K562 (cell line): ENCODE measurements around the gene P4HB. TPM values are rescaled to one million over a fixed set of nuclear protein-coding genes. Genes with fewer than 3 reads are reported as not detected.

Experiments
- ARNT ChIP-seq, 2 experiments: fragments of 450-650 bp; IDR thresholded peaks; 2 replicates each; pipeline ENCODE4 v1.6.1; 2016; ENCODE audit warnings: mild to moderate bottlenecking in 1 of 2
- CCNT2 ChIP-seq: IDR thresholded peaks from 2 replicates; pipeline ENCODE4 v1.6.1; 2011; ENCODE audit warnings: borderline replicate concordance, low read depth, mild to moderate bottlenecking, moderate library complexity, mixed read lengths, low read length; ENCODE audit not compliant: insufficient read length; ENCODE audit errors: extremely low read depth
- DNMT1 ChIP-seq: fragments of 450-650 bp; IDR thresholded peaks from 2 replicates; pipeline ENCODE4 v1.6.1; 2016; ENCODE audit warnings: antibody characterized with exemption, mild to moderate bottlenecking
- E2F8 ChIP-seq: fragments of 450-650 bp; IDR thresholded peaks from 2 replicates; pipeline ENCODE4 v1.7.1; 2018; ENCODE audit warnings: mild to moderate bottlenecking, low read depth; ENCODE audit not compliant: partially characterized antibody
- FOXM1 ChIP-seq, 2 experiments: fragments of 450-650 bp in 1 of 2; sonication (generic) in 1 of 2; formaldehyde crosslinking in 1 of 2; IDR thresholded peaks; 2 replicates each; pipeline versions ENCODE4 v1.6.1 to v1.9.0; 2017 to 2022; ENCODE audit warnings: low read depth in 2 of 2, mild to moderate bottlenecking in 2 of 2, missing genetic modification reagents in 1 of 2, moderate library complexity in 1 of 2
- HMG20A ChIP-seq: fragments of 450-650 bp; formaldehyde crosslinking; conservative IDR thresholded peaks from 2 replicates; pipeline ENCODE4 v1.4.0; 2020; ENCODE audit warnings: mild to moderate bottlenecking, mixed read lengths
- MCM2 ChIP-seq: fragments of 450-650 bp; IDR thresholded peaks from 2 replicates; pipeline ENCODE4 v1.6.1; 2017; ENCODE audit warnings: low read depth, mild to moderate bottlenecking
- NCOA2 ChIP-seq, 2 experiments: fragments of 450-650 bp; IDR thresholded peaks; 2 replicates each; pipeline ENCODE4 v1.6.1; 2018; ENCODE audit warnings: mild to moderate bottlenecking in 2 of 2, moderate library complexity in 1 of 2; ENCODE audit not compliant: partially characterized antibody in 2 of 2
- PKNOX1 ChIP-seq: fragments of 450-650 bp; IDR thresholded peaks from 2 replicates; pipeline ENCODE4 v1.6.1; 2016
- RBFOX2 ChIP-seq: fragments of 200-400 bp; formaldehyde crosslinking; IDR thresholded peaks from 2 replicates; pipeline ENCODE4 v1.6.1; 2017; ENCODE audit warnings: low read depth, mild to moderate bottlenecking, low read length, moderate library complexity
- SMARCA5 ChIP-seq: fragments of 450-650 bp; IDR thresholded peaks from 2 replicates; pipeline ENCODE4 v1.6.1; 2016
- SMC3 ChIP-seq: conservative IDR thresholded peaks from 2 replicates; pipeline ENCODE4 v1.6.1; 2011; ENCODE audit warnings: low read depth, low read length, improper control_type of control experiment; ENCODE audit not compliant: insufficient read depth
- SRF ChIP-seq, 2 experiments: fragments of 250-450, 450-650 bp in 1 of 2; sonication (Bioruptor Pico) in 1 of 2; sonication (generic) in 1 of 2; formaldehyde crosslinking; IDR thresholded peaks; 2 replicates each; pipeline versions ENCODE4 v1.5.0 to v1.5.1; 2020 to 2022; ENCODE audit warnings: mild to moderate bottlenecking in 1 of 2, missing genetic modification reagents in 1 of 2
- SRSF9 ChIP-seq: fragments of 200-400 bp; formaldehyde crosslinking; IDR thresholded peaks from 2 replicates; pipeline ENCODE4 v1.6.1; 2017; ENCODE audit warnings: low read depth, low read length, borderline replicate concordance
- TCF7 ChIP-seq: sonication (generic); IDR thresholded peaks from 2 replicates; pipeline ENCODE4 v1.6.1; 2016; ENCODE audit warnings: antibody characterized with exemption, borderline replicate concordance
- XRCC4 ChIP-seq: IDR thresholded peaks from one replicate; pipeline ENCODE4 v1.6.1; 2011; ENCODE audit not compliant: insufficient read depth, insufficient read length; ENCODE audit errors: extremely low read depth
- ZFPM2 ChIP-seq: fragments of 250-450 bp; sonication (Bioruptor Pico); IDR thresholded peaks from 2 replicates; pipeline ENCODE4 v1.5.1; 2022; ENCODE audit warnings: mild to moderate bottlenecking
- ZNF143 ChIP-seq: sonication (generic); formaldehyde crosslinking; IDR thresholded peaks from 2 replicates; pipeline ENCODE4 v1.9.0; 2022; ENCODE audit warnings: mild to moderate bottlenecking, missing genetic modification reagents
- polyA plus RNA-seq, 8 experiments: library from polyadenylated mRNA; depleted of rRNA in 4 of 8; stranded (reverse) in 5 of 8; unstranded in 3 of 8; fragments of >200 nt; fragmentation: Nextera tagmentation in 2 of 8; fragmentation: Illumina TruSeq in 1 of 8; extraction: Ambion mirVana in 2 of 8; extraction: Trizol in 1 of 8; gene quantifications; 2 replicates each; pipeline versions ENCODE4 v1.2.1 to v1.2.3, GENCODE V29; 2011 to 2014; ENCODE audit warnings: inconsistent platforms in 1 of 8, missing spikeins in 1 of 8
- total RNA-seq, 7 experiments: library from RNA; depleted of rRNA in 6 of 7; stranded (reverse); fragments of >200 nt in 6 of 7; fragmentation: Illumina TruSeq in 2 of 7; extraction: Trizol in 2 of 7; gene quantifications; 2 replicates each; pipeline versions ENCODE4 v1.2.1 to v1.2.3, GENCODE V29; 2011 to 2021; ENCODE audit warnings: low replicate concordance in 1 of 7
- TF ChIP-seq, protein P1 (sequence below): fragments of 250-450 bp; sonication (Bioruptor Pico); IDR thresholded peaks from 2 replicates; pipeline ENCODE4 v1.4.0; 2020; ENCODE audit warnings: mild to moderate bottlenecking, moderate library complexity
- TF ChIP-seq, protein P2 (sequence below): fragments of 200-800 bp; sonication (Bioruptor generic); IDR thresholded peaks from 2 replicates; pipeline ENCODE4 v1.6.1; 2017; ENCODE audit warnings: missing genetic modification characterization, missing compliant biosample characterization

The P4HB gene
- total and polyA plus RNA-seq, 9 of the 15 experiments (the other 6 are each of a cell fraction or from before 2014, with no cell fraction given), result 4.4 to 645 (median 325) TPM

DNA sequence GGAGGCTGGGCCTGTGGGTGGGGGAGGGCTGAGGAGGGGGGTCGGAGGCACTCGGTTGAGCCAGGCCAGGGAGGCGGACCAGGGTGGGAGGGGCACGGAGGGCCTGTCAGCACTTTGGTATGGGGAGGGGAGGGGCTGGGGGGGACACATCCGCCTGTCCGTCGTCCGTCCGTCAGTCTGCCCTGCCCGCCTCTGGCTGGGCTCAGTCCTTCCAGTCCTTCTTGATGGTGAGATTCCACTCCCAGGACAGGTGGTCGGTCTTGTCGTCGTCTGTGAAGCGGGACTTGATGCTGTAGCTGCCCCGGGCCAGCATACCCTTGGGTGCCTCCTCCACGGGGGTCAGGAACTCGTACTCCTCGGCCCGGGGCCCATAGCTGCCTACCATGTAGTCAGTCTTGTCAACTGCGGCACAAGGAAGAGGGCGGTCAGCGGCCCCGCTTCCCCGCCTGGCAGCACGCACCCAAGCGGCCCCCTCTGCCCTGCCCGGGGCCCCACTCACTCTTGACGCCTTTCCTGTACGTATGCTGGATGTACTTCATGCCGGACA is 8.4 kb upstream of the P4HB start (continued):
- peak; percentile 72 for TF ChIP-seq PKNOX1
- no peak for TF ChIP-seq ZFPM2 (CRISPR knock-in tag)
- peak; percentile 29 for TF ChIP-seq CCNT2
- no peak for TF ChIP-seq XRCC4
- TF ChIP-seq, protein P1, sequence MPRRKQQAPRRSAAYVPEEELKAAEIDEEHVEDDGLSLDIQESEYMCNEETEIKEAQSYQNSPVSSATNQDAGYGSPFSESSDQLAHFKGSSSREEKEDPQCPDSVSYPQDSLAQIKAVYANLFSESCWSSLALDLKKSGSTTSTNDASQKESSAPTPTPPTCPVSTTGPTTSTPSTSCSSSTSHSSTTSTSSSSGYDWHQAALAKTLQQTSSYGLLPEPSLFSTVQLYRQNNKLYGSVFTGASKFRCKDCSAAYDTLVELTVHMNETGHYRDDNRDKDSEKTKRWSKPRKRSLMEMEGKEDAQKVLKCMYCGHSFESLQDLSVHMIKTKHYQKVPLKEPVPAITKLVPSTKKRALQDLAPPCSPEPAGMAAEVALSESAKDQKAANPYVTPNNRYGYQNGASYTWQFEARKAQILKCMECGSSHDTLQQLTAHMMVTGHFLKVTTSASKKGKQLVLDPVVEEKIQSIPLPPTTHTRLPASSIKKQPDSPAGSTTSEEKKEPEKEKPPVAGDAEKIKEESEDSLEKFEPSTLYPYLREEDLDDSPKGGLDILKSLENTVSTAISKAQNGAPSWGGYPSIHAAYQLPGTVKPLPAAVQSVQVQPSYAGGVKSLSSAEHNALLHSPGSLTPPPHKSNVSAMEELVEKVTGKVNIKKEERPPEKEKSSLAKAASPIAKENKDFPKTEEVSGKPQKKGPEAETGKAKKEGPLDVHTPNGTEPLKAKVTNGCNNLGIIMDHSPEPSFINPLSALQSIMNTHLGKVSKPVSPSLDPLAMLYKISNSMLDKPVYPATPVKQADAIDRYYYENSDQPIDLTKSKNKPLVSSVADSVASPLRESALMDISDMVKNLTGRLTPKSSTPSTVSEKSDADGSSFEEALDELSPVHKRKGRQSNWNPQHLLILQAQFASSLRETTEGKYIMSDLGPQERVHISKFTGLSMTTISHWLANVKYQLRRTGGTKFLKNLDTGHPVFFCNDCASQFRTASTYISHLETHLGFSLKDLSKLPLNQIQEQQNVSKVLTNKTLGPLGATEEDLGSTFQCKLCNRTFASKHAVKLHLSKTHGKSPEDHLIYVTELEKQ, result no peak
- TF ChIP-seq SRSF9, result no peak
- TF ChIP-seq HMG20A, result no peak
- TF ChIP-seq, protein P2, sequence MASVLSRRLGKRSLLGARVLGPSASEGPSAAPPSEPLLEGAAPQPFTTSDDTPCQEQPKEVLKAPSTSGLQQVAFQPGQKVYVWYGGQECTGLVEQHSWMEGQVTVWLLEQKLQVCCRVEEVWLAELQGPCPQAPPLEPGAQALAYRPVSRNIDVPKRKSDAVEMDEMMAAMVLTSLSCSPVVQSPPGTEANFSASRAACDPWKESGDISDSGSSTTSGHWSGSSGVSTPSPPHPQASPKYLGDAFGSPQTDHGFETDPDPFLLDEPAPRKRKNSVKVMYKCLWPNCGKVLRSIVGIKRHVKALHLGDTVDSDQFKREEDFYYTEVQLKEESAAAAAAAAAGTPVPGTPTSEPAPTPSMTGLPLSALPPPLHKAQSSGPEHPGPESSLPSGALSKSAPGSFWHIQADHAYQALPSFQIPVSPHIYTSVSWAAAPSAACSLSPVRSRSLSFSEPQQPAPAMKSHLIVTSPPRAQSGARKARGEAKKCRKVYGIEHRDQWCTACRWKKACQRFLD, result no peak
- no peak for TF ChIP-seq SMARCA5
- TF ChIP-seq NCOA2 (IDR thresholded peaks at IDR 0.05; ENCODE audit: partially characterized antibody in 2 of 2), result no peak
- TF ChIP-seq SMC3, result no peak
- no peak for TF ChIP-seq DNMT1
- peak; percentile 84 for TF ChIP-seq RBFOX2
- TF ChIP-seq MCM2, result no peak
- TF ChIP-seq ARNT (IDR thresholded peaks at IDR 0.05), result no peak
- TF ChIP-seq FOXM1 (IDR thresholded peaks at IDR 0.05; ENCODE audit: low read depth), result no peak
- no peak for TF ChIP-seq FOXM1 (CRISPR knock-in tag; IDR thresholded peaks at IDR 0.05; ENCODE audit: low read depth)
- no peak for TF ChIP-seq TCF7
- no peak for TF ChIP-seq E2F8
- TF ChIP-seq SRF (CRISPR knock-in tag; IDR thresholded peaks at IDR 0.05), result no peak
- no peak for TF ChIP-seq ZNF143
